Keratinocyte (primary cell): ENCODE data around the gene SLC22A12. TPM values are rescaled to one million over a fixed set of nuclear protein-coding genes. Genes with fewer than 3 reads are reported as not detected.

Experiments
- DNase-seq: peaks from one replicate; pipeline ENCODE4 v3.0.0-alpha.2; 2011; ENCODE audit warnings: low read depth, missing footprints, low spot score
- FAIRE-seq: peaks from 2 replicates; lab custom pipeline; 2011; peaks lifted over from hg19 to GRCh38; lab: Jason Lieb, UNC
- H2AFZ ChIP-seq: 2 replicates; pipeline ENCODE4 v1.6.0; 2012; ENCODE audit warnings: low read length, control low read depth, inconsistent platforms; ENCODE audit not compliant: control insufficient read depth
- H3K27ac ChIP-seq: 2 replicates; pipeline ENCODE4 v1.5.1; 2011; ENCODE audit warnings: low read length; ENCODE audit not compliant: control insufficient read depth, insufficient read depth
- H3K27me3 ChIP-seq: 3 replicates; pipeline ENCODE4 v1.6.0; 2011; ENCODE audit warnings: low read length; ENCODE audit not compliant: control insufficient read depth, insufficient read depth; ENCODE audit errors: extremely low read depth
- H3K36me3 ChIP-seq, 2 experiments: 2 replicates in 1 of 2; 3 replicates in 1 of 2; pipeline ENCODE4 v1.5.1; 2011; ENCODE audit warnings: low read length in 2 of 2, mild to moderate bottlenecking in 1 of 2; ENCODE audit not compliant: control insufficient read depth in 2 of 2, insufficient read depth in 2 of 2; ENCODE audit errors: extremely low read depth in 1 of 2
- H3K4me1 ChIP-seq: 3 replicates; pipeline ENCODE4 v1.5.1; 2011; ENCODE audit warnings: low read length; ENCODE audit not compliant: control insufficient read depth, insufficient read depth; ENCODE audit errors: extremely low read depth
- H3K4me2 ChIP-seq: 3 replicates; pipeline ENCODE4 v1.6.0; 2011; ENCODE audit warnings: low read depth, low read length; ENCODE audit not compliant: control insufficient read depth, insufficient read depth; ENCODE audit errors: extremely low read depth
- H3K4me3 ChIP-seq, 3 experiments: fragments of 200-600 bp in 1 of 3; sonication (generic) in 1 of 3; 2 replicates in 2 of 3; 3 replicates in 1 of 3; pipeline ENCODE4 v1.5.1; 2011 to 2016; ENCODE audit warnings: low read length in 3 of 3, mild to moderate bottlenecking in 3 of 3, control low read depth in 2 of 3, inconsistent platforms in 1 of 3, low read depth in 1 of 3, mixed read lengths in 1 of 3, mixed run types in 1 of 3, moderate library complexity in 1 of 3; ENCODE audit not compliant: control insufficient read depth in 2 of 3, insufficient read depth in 2 of 3; ENCODE audit errors: extremely low read depth in 1 of 3
- H3K79me2 ChIP-seq: 2 replicates; pipeline ENCODE4 v1.6.0; 2012; ENCODE audit warnings: low read length; ENCODE audit not compliant: control insufficient read depth, insufficient read depth
- H3K9ac ChIP-seq: 3 replicates; pipeline ENCODE4 v1.6.0; 2011; ENCODE audit warnings: low read length; ENCODE audit not compliant: control insufficient read depth, insufficient read depth; ENCODE audit errors: extremely low read depth
- H3K9me1 ChIP-seq: 3 replicates; pipeline ENCODE4 v1.6.0; 2011; ENCODE audit warnings: low read length; ENCODE audit not compliant: control insufficient read depth, insufficient read depth; ENCODE audit errors: extremely low read depth
- H3K9me3 ChIP-seq: 2 replicates; pipeline ENCODE4 v1.5.1; 2012; ENCODE audit warnings: low read depth, low read length; ENCODE audit not compliant: control insufficient read depth
- H4K20me1 ChIP-seq: 3 replicates; pipeline ENCODE4 v1.6.0; 2011; ENCODE audit warnings: low read length; ENCODE audit not compliant: control insufficient read depth, insufficient read depth; ENCODE audit errors: extremely low read depth
- EZH2 ChIP-seq: IDR thresholded peaks from one replicate; pipeline ENCODE4 v1.6.1; 2012; ENCODE audit warnings: inconsistent platforms, mild to moderate bottlenecking, low read length, moderate library complexity
- dilution Hi-C: fragments of 300-500 bp; cut with MboI; formaldehyde crosslinking; loops from one replicate; pipeline ENCODE4 v1.7.0; 2020; ENCODE audit warnings: low sequenced_read_pairs; ENCODE audit not compliant: extremely low pct_ligation_motif_present
- polyA plus RNA-seq, 5 experiments: library from polyadenylated mRNA; depleted of rRNA in 3 of 5; stranded (reverse) in 3 of 5; stranded (forward) in 1 of 5; unstranded in 1 of 5; fragments of >200 nt; gene quantifications; 1 replicate in 1 of 5; 2 replicates in 3 of 5; 3 replicates in 1 of 5; pipeline versions ENCODE4 v1.2.1 to v1.2.3, GENCODE V29; 2011 to 2012; ENCODE audit warnings: missing spikeins in 2 of 5, low read depth in 1 of 5, low replicate concordance in 1 of 5
- TF ChIP-seq, protein P1 (sequence below), 3 experiments: IDR thresholded peaks in 1 of 3; conservative IDR thresholded peaks in 1 of 3; optimal IDR thresholded peaks in 1 of 3; 2 replicates in 2 of 3; 3 replicates in 1 of 3; pipeline versions ENCODE3 to v1.5.1; 2011; ENCODE audit warnings: low read length in 3 of 3, mild to moderate bottlenecking in 3 of 3, moderate library complexity in 2 of 3, control low read depth in 1 of 3, inconsistent platforms in 1 of 3; ENCODE audit not compliant: insufficient read depth in 2 of 3; ENCODE audit errors: extremely low read depth in 1 of 3

SLC22A12 gene
- polyA plus RNA-seq, 1 donor (not counting 4 experiments of a cell fraction or from before 2014, with no cell fraction given): not detected

DNA sequence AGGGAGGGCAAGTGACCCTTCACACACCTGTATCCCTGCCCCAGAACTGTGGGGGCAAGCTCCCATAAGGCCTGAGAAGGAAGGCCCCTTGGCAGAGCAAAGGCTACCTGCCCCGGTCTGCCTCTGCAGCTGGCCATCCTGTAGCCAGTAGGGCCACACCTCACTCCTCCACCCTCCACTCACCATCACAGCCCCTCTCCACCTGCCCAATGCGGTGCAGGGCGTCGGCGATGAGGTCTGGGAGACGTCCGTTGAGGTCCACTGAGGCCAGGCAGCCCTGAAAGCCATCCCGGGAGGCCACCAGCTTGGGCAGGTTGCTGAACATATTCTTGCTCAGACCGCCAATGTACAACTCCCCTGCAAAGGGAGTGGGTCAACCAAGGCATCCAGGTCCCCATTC is 57.5 kb downstream of the SLC22A12 start:
- Histone ChIP-seq H3K4me2 (no peak overlapping the region), H4K20me1 (no peaks in the 10 kb centered on the region), H3K79me2 (no peaks in the 10 kb centered on the region), H3K9me3 (no peaks in the 10 kb centered on the region), H3K4me3 (no peak overlapping the region), H3K36me3 (no peaks in the 10 kb centered on the region), H3K9me1 (no peaks in the 10 kb centered on the region), H3K27ac (no peak overlapping the region), H3K27me3 (peaks cover 43% of the 10 kb centered on the region), H3K9ac (no peak overlapping the region), H2AFZ (no peak overlapping the region), H3K4me1 (no peaks in the 10 kb centered on the region)
- dilution Hi-C loops: no loop called here
- DNase-seq (no peak), FAIRE-seq (no peak)
- no peak for TF ChIP-seq EZH2
- TF ChIP-seq, protein P1, sequence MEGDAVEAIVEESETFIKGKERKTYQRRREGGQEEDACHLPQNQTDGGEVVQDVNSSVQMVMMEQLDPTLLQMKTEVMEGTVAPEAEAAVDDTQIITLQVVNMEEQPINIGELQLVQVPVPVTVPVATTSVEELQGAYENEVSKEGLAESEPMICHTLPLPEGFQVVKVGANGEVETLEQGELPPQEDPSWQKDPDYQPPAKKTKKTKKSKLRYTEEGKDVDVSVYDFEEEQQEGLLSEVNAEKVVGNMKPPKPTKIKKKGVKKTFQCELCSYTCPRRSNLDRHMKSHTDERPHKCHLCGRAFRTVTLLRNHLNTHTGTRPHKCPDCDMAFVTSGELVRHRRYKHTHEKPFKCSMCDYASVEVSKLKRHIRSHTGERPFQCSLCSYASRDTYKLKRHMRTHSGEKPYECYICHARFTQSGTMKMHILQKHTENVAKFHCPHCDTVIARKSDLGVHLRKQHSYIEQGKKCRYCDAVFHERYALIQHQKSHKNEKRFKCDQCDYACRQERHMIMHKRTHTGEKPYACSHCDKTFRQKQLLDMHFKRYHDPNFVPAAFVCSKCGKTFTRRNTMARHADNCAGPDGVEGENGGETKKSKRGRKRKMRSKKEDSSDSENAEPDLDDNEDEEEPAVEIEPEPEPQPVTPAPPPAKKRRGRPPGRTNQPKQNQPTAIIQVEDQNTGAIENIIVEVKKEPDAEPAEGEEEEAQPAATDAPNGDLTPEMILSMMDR (optimal IDR thresholded peaks at IDR 0.05 in 1 of 3, IDR thresholded peaks at IDR 0.05 in 1 of 3, conservative IDR thresholded peaks at IDR 0.05 in 1 of 3; ENCODE audit: extremely low read depth in 1 of 3, insufficient read depth in 2 of 3, low read length in 3 of 3): no peak

DNA sequence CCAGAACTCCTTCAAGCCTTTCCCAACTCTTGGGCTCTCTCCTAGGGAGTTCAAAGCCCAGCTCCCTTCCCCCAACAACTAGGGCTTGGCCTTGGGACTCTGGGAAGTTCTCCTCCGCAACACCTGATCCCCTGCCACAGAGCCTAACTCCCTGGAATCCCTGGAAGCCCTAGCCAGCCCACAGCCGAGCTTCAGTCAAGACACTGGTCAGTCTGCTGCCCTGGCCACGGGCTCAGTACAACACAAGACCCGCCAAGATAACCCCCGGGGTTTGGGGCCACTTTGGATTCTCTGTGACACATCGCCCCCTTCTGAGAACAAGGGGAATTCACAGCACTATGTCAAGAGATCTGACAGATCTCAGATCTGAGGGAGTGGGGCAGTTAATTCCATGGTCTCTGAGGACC is 58.3 kb downstream of the SLC22A12 start:
- Histone ChIP-seq H3K27ac (no peak overlapping the region), H3K4me2 (no peak overlapping the region), H3K9ac (no peak overlapping the region), H3K27me3 (peaks cover 36% of the 10 kb centered on the region), H3K9me3 (no peaks in the 10 kb centered on the region), H2AFZ (no peak overlapping the region), H3K79me2 (no peaks in the 10 kb centered on the region), H3K36me3 (no peaks in the 10 kb centered on the region), H3K4me1 (no peaks in the 10 kb centered on the region), H3K4me3 (no peak overlapping the region), H3K9me1 (no peaks in the 10 kb centered on the region), H4K20me1 (no peaks in the 10 kb centered on the region)
- dilution Hi-C loops: no loop called here
- no peak for DNase-seq
- FAIRE-seq: no peak
- TF ChIP-seq, protein P1 (optimal IDR thresholded peaks at IDR 0.05 in 1 of 3, IDR thresholded peaks at IDR 0.05 in 1 of 3, conservative IDR thresholded peaks at IDR 0.05 in 1 of 3; ENCODE audit: extremely low read depth in 1 of 3, insufficient read depth in 2 of 3, low read length in 3 of 3): peak; percentile 66 to 70 (median 67)
- no peak for TF ChIP-seq EZH2
